Dermis microvascular lymphatic vessel endothelial cell (primary cell): Measurements from ENCODE around the gene FOXL3. TPM values are rescaled to one million over a fixed set of nuclear protein-coding genes. Genes with fewer than 3 reads are reported as not detected.
A peak's percentile ranks its signal among the peaks of the same experiment; 100 is the strongest.

ENCODE experiments used
- DNase-seq, 2 donors: peaks; one replicate each; pipeline versions ENCODE4 v3.0.0 to v3.0.0-alpha.2; 2010; ENCODE audit warnings: low read depth in 2 of 2
- total RNA-seq: library from RNA; depleted of rRNA; stranded (reverse); fragments of >200 nt; gene quantifications from 2 replicates; pipeline ENCODE4 v1.2.1, GENCODE V29; 2014

Gene FOXL3
- total RNA-seq, 1 donor from 2014 or later: not detected

DNA sequence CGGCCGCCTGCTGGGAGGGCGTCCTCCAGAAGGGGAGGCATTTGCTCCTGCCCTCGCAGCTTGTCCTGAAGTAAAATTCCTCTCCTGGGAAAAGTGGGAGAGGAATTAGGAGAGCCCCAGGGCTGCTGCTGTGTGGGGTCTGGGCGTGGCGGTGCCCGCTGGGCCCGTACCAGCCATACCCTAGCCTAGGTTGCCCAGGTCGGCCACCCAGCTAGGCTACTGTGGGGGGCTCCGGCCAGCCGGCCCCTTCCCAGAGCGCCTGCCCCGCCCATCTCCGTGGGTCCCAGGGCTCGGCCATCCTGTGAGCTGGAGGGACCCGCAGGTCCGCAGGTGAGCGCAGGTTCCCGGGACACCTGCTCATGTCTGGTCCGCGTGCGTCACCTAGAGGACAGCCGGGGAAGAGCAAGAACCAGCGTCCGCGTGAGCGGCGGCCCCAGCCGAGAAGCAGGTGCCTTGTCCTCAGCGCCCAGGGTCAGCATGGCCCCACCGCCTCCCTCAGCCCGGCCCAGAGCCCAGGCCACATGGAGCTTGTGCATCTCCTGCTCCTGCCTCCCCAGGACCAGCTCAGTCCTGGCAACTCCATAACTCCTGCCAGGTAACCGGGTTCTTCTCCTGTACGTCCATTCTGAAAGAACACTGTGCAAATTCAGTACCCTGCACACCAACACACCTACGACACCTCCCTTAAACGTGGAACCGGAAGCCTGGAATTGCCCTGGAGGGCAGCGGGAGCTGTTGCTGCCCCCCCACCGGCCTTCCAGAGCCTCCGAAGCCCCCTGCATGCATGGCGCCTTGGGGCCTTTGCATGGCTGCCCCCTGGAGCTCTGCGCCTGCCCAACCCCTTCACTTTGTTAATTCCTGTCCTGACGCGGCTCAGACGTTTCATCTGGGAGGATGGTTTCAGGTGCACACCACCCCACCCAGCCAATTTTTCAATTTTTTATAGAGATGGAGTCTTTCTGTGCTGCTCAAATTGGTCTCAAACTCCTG, 22.8 kb upstream of the FOXL3 start:
- peak in 1 of 2 donors; percentile 8 for DNase-seq

DNA sequence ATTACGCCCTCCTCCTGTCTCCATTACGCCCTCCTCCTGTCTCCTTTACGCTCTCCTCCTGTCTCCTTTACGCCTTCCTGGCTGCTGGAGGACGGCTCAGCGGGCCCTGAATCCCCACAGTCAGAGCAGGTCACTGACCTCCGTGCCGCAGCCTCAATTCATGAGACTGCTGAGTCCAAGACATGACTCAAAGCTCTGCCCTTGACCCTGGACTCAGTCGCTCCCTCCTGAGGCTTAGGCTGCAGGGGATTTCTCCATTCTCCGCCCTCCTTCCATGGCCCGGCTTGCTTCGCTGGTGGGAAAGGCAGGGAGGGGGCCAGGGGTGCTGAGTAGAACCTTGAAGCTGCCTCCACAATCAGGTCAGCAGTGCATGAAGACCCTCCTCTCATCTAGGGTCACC, 21.0 kb upstream of the FOXL3 start:
- DNase-seq: no peak

GRCh38 chr7:269721-270120, 20.2 kb upstream of the FOXL3 start:
- DNase-seq: no peak

- DNase-seq: no peak
Observed at GRCh38 chr7:270351-270983, 19.5 kb upstream of the FOXL3 start.

GRCh38 chr7:271266-272107, 18.5 kb upstream of the FOXL3 start:
- no peak for DNase-seq

GRCh38 chr7:272108-272615, 17.8 kb upstream of the FOXL3 start:
- DNase-seq: no peak

- no peak for DNase-seq
Observed at GRCh38 chr7:272631-273030, 17.3 kb upstream of the FOXL3 start.

GRCh38 chr7:273327-273726, 16.6 kb upstream of the FOXL3 start:
- DNase-seq: no peak

DNA sequence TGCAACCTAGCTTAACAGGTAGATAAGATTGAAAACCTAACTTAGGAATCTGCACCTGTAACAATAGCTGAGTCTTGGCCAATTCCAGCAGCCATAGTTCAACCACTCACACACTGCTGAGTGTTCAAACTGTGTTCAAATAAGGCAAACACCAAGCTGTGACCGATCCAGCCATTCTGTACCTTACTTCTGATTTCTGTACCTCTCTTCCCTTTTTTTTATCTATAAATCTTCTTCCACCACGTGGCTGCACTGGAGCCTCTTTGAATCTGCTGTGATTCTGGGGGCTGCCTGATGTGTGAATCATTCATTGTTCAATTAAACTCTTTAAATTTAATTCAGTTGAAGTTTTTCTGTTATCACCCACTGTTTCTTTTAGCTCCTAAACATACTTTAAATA, 15.7 kb upstream of the FOXL3 start:
- DNase-seq: no peak

DNA sequence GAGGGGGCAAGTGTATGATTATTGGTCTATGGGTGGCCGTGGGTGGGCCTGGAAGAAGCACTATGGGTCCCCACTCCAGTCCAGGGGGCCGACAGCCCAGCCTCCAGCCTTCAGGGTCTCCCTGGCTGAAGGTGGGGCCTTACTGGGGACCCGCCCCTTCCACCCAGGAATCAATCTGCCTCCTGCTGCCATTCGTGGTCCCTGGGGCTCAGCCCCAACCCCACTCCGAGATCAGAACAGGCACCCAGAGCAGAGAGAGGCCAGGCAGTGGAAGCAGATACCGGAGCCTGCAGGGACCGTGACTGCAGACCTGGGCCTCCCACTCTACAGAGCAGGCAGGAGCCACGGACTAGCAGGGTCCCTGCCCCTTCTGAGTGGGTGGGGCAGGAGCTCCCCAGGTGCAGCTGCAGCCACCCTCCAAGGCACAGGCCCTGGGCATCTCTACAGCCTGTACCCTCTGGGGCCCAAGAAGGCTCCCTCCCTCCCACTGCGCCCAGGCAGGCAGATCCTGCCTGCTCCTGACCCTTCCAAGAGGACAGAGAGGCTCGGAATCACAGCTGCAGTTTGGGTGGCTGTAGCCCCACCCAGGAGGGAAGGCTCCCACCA, 13.6 kb upstream of the FOXL3 start:
- no peak for DNase-seq

GRCh38 chr7:277228-277627, 12.7 kb upstream of the FOXL3 start:
- no peak for DNase-seq

DNA sequence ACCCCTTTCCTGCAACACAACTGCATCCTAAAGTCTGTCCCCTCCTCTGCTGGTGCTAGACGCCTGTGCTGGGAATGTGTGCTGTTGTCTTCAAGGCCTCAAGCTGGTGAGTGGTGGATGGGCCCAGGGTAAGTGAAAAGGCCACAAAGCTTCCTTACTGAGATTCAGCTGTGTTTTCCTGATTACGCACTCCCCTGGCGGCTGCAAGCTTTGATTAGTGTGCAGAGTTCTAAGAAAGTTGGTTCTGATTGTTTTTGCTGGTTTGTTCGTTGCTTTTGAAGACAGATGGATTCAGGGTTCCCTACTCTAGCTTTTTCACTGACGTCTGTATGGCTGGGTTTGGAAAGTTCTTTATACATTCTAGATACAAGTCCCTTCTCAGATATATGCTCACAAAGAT, 11.9 kb upstream of the FOXL3 start:
- DNase-seq: no peak

DNA sequence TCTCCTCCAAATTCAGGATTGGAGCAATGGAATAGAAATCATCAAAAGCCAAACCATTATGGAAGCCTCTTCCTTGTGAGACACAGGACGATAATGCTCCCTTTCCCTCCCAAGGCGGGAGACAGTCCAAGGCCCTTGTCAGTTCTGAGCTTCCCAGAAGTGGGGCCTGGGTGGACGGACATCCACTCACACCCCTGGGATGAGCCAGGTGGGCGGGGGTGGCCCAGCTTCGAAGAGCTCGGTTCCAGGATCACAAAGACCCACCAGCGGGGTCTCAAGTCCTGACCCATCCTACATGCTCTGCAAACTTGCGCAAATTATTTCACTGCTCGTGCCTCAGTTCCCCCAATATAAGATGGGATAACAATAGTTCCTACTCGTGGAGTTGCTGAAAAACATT, 10.1 kb upstream of the FOXL3 start:
- no peak for DNase-seq

DNA sequence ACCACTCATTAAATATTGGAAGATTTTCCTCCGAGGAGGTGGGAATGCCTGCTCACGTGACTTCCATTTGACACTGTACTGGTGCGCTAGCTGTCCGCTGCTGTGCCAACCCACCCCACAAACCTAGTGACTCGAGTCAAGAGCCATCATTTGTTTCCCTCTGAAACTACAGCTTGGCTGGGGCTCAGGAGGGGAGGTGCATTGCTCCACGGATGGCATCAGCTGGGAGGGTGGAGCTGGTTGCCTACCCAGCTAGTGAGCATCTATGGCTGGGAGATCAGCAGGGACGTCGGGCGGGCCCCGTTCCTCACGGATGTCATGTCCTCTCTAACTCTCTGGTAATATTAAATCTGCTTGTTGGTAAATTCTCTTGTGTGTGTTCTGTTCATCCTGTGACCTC, 9.5 kb upstream of the FOXL3 start:
- no peak for DNase-seq

- DNase-seq: no peak
Observed at GRCh38 chr7:281637-282036, 8.3 kb upstream of the FOXL3 start.

DNA sequence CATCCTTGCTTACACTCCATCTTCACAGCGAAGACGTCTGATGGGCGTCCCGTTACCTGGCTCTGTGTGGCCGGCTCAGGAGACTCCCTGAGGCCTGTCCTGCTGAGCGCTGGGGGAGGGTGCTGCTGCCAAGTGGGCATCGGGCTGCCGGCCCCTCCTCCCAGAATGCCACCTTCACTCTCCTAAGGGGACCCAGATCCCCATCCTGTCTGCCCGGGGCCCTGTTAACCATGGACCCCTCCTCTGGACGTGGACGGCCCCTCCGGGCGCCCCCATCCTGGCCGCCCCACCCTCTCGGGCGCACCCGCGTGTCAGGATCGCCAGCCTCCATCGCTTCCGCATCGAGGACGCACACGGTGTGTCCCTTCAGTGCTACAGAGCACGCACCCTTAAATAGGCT, 7.3 kb upstream of the FOXL3 start:
- DNase-seq: no peak

DNA sequence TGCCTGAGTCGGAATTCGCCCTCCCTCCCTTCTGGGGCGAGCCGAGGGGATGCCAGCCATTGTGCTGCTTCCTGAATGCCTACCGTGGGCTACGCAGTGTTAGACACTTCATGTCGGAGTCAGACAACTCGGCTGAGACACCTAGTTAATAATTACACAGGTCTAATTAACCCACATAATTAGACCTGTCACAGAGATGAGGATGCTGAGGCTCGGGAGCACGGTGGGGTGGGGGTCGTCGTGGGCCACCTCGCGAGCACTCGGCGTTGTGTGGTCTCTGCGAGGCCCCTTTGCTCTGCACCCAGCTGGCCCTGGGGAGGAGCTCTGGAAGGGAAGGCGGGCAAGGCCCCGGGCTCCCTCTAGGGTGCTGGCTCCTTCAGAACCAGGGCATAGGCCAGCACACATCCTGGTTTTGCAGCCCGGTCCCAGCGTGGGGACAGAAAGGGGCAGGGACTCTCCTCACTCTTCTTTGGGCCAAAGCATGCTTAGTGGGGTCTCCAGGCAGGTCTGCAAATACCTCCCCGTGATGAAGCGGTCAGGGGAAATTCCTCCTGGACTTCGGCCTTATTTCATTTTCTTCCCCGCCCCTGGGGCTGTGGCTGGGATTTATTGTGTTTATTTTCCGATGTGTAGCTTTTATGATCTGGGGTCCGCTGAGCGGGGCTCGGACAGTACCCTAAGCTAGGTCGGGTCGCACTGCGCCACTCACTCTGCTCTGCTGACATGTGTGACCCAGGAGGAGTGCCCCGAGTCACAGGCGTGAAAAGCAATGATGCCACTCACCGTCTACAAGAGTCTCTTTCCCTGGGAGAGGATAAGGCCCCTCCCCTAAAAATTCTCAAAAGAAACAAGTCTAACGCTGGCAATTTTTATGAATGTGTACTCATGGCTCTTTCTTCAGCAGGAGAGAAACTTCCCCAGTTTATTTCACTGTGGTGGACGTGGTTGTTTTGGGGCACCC, 4.9 kb upstream of the FOXL3 start:
- DNase-seq: no peak

GRCh38 chr7:285731-286130, 4.2 kb upstream of the FOXL3 start:
- DNase-seq: no peak

- no peak for DNase-seq
Observed at GRCh38 chr7:286266-286665, 3.7 kb upstream of the FOXL3 start.

DNA sequence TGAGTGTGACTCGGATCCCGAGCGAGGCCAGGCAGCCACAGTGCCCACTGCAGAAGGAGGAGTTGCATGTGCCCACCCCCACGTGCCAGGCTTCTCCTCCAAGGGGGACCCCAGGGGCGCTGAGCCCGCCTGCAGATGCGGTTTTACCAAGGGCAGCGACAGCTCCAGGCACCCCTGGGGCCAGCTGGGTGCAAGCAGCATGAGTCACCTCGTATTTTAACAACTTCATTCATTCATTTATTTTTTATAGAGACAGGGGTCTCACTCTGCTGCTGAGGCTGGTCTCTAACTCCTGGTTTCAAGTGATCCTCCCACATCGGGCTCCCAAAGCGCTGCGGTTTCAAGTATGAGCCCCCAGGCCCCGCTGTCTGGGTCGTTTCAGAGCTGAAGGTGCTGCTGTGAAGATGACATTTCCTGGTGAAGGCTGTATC, 1.3 kb upstream of the FOXL3 start:
- DNase-seq: no peak
